HL-60 (cell line): ENCODE data around the gene SPSB2.

Experiments used
- POLR2AphosphoS5 ChIP-seq: IDR thresholded peaks from 2 replicates; pipeline ENCODE4 v1.6.1; 2012; ENCODE audit warnings: low read depth
- TF ChIP-seq, protein P1 (sequence below): IDR thresholded peaks from one replicate; pipeline ENCODE4 v1.5.1; 2011; ENCODE audit warnings: low read length, control low read depth, inconsistent platforms; ENCODE audit not compliant: insufficient read depth

DNA sequence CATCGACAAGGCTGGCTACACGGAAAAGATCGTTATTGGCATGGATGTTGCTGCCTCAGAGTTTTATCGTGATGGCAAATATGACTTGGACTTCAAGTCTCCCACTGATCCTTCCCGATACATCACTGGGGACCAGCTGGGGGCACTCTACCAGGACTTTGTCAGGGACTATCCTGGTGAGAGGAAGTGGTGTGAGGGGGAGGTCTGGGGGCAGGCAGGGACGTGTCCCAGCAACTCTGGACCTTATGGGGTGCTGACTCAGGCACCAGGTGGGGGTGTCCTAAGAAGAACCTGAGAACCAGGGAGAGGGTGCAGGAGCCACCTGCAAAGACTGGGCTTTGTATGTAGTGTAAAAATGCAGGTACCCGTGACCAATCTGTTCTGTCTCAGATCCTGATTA lies 46.5 kb upstream of the SPSB2 start:
- TF ChIP-seq POLR2AphosphoS5: no peak
- TF ChIP-seq, protein P1, sequence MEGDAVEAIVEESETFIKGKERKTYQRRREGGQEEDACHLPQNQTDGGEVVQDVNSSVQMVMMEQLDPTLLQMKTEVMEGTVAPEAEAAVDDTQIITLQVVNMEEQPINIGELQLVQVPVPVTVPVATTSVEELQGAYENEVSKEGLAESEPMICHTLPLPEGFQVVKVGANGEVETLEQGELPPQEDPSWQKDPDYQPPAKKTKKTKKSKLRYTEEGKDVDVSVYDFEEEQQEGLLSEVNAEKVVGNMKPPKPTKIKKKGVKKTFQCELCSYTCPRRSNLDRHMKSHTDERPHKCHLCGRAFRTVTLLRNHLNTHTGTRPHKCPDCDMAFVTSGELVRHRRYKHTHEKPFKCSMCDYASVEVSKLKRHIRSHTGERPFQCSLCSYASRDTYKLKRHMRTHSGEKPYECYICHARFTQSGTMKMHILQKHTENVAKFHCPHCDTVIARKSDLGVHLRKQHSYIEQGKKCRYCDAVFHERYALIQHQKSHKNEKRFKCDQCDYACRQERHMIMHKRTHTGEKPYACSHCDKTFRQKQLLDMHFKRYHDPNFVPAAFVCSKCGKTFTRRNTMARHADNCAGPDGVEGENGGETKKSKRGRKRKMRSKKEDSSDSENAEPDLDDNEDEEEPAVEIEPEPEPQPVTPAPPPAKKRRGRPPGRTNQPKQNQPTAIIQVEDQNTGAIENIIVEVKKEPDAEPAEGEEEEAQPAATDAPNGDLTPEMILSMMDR: no peak
